ENCODE data around the gene ACOXL. TPM values are rescaled to one million over a fixed set of nuclear protein-coding genes. Genes with fewer than 3 reads are reported as not detected.

Gene ACOXL
- total and polyA plus RNA-seq, 10 of the 15 experiments (the other 5 are each of a cell fraction or from before 2014, with no cell fraction given): 0.05 to 1.3 (median 0.71) TPM

- TF ChIP-seq MYC (IDR thresholded peaks at IDR 0.05; ENCODE audit: insufficient read depth, insufficient read length, insufficient replicate concordance, low read length, severe bottlenecking): no peak
- peak; percentile 63; the same call in 1 of the 2 replicates for TF ChIP-seq WRNIP1 (IDR thresholded peaks at IDR 0.05; ENCODE audit: borderline replicate concordance, low read depth, low read length)
- peak; percentile 95 for TF ChIP-seq MLLT1 (IDR thresholded peaks at IDR 0.05)
- TF ChIP-seq REST (IDR thresholded peaks at IDR 0.05; ENCODE audit: low read depth, low read length): no peak
- no peak for TF ChIP-seq SMAD5 (IDR thresholded peaks at IDR 0.05; ENCODE audit: low read depth)
- TF ChIP-seq E2F4 (IDR thresholded peaks at IDR 0.05; ENCODE audit: low read depth, low read length): 0 out of 2 replicates have a peak, but pooled peaks have one; percentile 28
- no peak for TF ChIP-seq E4F1 (IDR thresholded peaks at IDR 0.05; ENCODE audit: borderline replicate concordance, partially characterized antibody)
- no peak for TF ChIP-seq FOS (IDR thresholded peaks at IDR 0.05; ENCODE audit: borderline replicate concordance, extremely low read depth, insufficient read length)
- TF ChIP-seq ZBTB40 (IDR thresholded peaks at IDR 0.05; ENCODE audit: borderline replicate concordance): no peak
- no peak; the same call in 1 of the 2 replicates for TF ChIP-seq USF2 (IDR thresholded peaks at IDR 0.05; ENCODE audit: borderline replicate concordance, low read depth, low read length)
- TF ChIP-seq SMAD1 (IDR thresholded peaks at IDR 0.05; ENCODE audit: low read depth, partially characterized antibody): peak; percentile 47
- TF ChIP-seq MTA3 (IDR thresholded peaks at IDR 0.05; ENCODE audit: borderline replicate concordance, low read length): peak; percentile 95
- TF ChIP-seq ZNF217 (IDR thresholded peaks at IDR 0.05): peak; percentile 90
- peak; percentile 89 for TF ChIP-seq MEF2B (IDR thresholded peaks at IDR 0.05; ENCODE audit: partially characterized antibody, poor library complexity, severe bottlenecking)
- no peak for TF ChIP-seq PAX8 (IDR thresholded peaks at IDR 0.05)
These were observed 16.1 kb downstream of the ACOXL start (continued) for GRCh38 chr2:110748489-110748867.

All from GM12878 (cell line).